ENCODE results near the gene RAPGEF4. TPM values are rescaled to one million over a fixed set of nuclear protein-coding genes. Genes with fewer than 3 reads are reported as not detected.
A peak's percentile ranks its signal among the peaks of the same experiment; 100 is the strongest.

Gene RAPGEF4
- total RNA-seq, 1 donor from 2014 or later: 0.57 TPM

- DNase-seq (ENCODE audit: low spot score): no peak
- Mint-ChIP-seq H3K4me3 (ENCODE audit: unreplicated experiment) (no peak overlapping the region), H3K9me3 (ENCODE audit: low read depth) (peaks cover 4% of the 10 kb centered on the region), H3K27me3 (ENCODE audit: low read depth) (no peaks in the 10 kb centered on the region), H3K36me3 (ENCODE audit: low read depth) (no peaks in the 10 kb centered on the region), H3K4me1 (ENCODE audit: low read depth) (peaks cover 61% of the 10 kb centered on the region), H3K27ac (ENCODE audit: unreplicated experiment) (peak overlapping the region; percentile 90)
- no peak for TF ChIP-seq CTCF (IDR thresholded peaks at IDR 0.05)
These were observed 313.4 kb downstream of the RAPGEF4 start for GRCh38 chr2:173048897-173049661.

- TF ChIP-seq CTCF (IDR thresholded peaks at IDR 0.05): no peak
- H3K27me3 Mint-ChIP-seq (ENCODE audit: low read depth): no peaks in the 10 kb centered on the region
- peaks cover 67% of the 10 kb centered on the region for H3K4me1 Mint-ChIP-seq (ENCODE audit: low read depth)
- peaks cover 4% of the 10 kb centered on the region for H3K9me3 Mint-ChIP-seq (ENCODE audit: low read depth)
- DNase-seq (ENCODE audit: low spot score): no peak
- peak overlapping the region; percentile 90 for H3K27ac Mint-ChIP-seq (ENCODE audit: unreplicated experiment)
- H3K36me3 Mint-ChIP-seq (ENCODE audit: low read depth): no peaks in the 10 kb centered on the region
- no peak overlapping the region for H3K4me3 Mint-ChIP-seq (ENCODE audit: unreplicated experiment)
These were observed 314.2 kb downstream of the RAPGEF4 start for GRCh38 chr2:173049831-173050230.

GRCh38 chr2:173050684-173051083 lies 315.0 kb downstream of the RAPGEF4 start:
- Mint-ChIP-seq H3K27ac (ENCODE audit: unreplicated experiment) (peak overlapping the region; percentile 90), H3K4me1 (ENCODE audit: low read depth) (peaks cover 67% of the 10 kb centered on the region), H3K9me3 (ENCODE audit: low read depth) (peaks cover 4% of the 10 kb centered on the region), H3K36me3 (ENCODE audit: low read depth) (no peaks in the 10 kb centered on the region), H3K4me3 (ENCODE audit: unreplicated experiment) (no peak overlapping the region), H3K27me3 (ENCODE audit: low read depth) (no peaks in the 10 kb centered on the region)
- no peak for DNase-seq (ENCODE audit: low spot score)
- no peak for TF ChIP-seq CTCF (IDR thresholded peaks at IDR 0.05)

- no peak for TF ChIP-seq CTCF (IDR thresholded peaks at IDR 0.05)
- H3K36me3 Mint-ChIP-seq (ENCODE audit: low read depth): no peaks in the 10 kb centered on the region
- no peak overlapping the region for H3K27ac Mint-ChIP-seq (ENCODE audit: unreplicated experiment)
- H3K27me3 Mint-ChIP-seq (ENCODE audit: low read depth): no peaks in the 10 kb centered on the region
- DNase-seq (ENCODE audit: low spot score): no peak
- peaks cover 4% of the 10 kb centered on the region for H3K9me3 Mint-ChIP-seq (ENCODE audit: low read depth)
- peaks cover 66% of the 10 kb centered on the region for H3K4me1 Mint-ChIP-seq (ENCODE audit: low read depth)
- H3K4me3 Mint-ChIP-seq (ENCODE audit: unreplicated experiment): no peak overlapping the region
These were observed 316.0 kb downstream of the RAPGEF4 start for GRCh38 chr2:173051463-173052215.

- Mint-ChIP-seq H3K36me3 (ENCODE audit: low read depth) (no peaks in the 10 kb centered on the region), H3K27me3 (ENCODE audit: low read depth) (no peaks in the 10 kb centered on the region), H3K9me3 (ENCODE audit: low read depth) (peaks cover 4% of the 10 kb centered on the region), H3K4me1 (ENCODE audit: low read depth) (peaks cover 59% of the 10 kb centered on the region), H3K4me3 (ENCODE audit: unreplicated experiment) (no peak overlapping the region), H3K27ac (ENCODE audit: unreplicated experiment) (peak overlapping the region; percentile 75)
- TF ChIP-seq CTCF (IDR thresholded peaks at IDR 0.05): no peak
- DNase-seq (ENCODE audit: low spot score): no peak
These were observed 317.5 kb downstream of the RAPGEF4 start for GRCh38 chr2:173053043-173053699.
